Activated naive CD8-positive, alpha-beta T cell treated with anti-CD3 and anti-CD28 coated beads for 36 hours (primary cell): ENCODE results near the gene TMEM131L. TPM values are rescaled to one million over a fixed set of nuclear protein-coding genes. Genes with fewer than 3 reads are reported as not detected.
A peak's percentile ranks its signal among the peaks of the same experiment; 100 is the strongest.
"Not testable (repeated sequence)": the region's sequence is repeated elsewhere in the genome, so short reads cannot be mapped to it uniquely, and the experiment has no call there.

Experiments
- DNase-seq: peaks from one replicate; pipeline ENCODE4 v3.0.0; 2021
- H3K27ac Mint-ChIP-seq: one replicate; pipeline ENCODE4 v1.8.0; 2022; ENCODE audit warnings: mild to moderate bottlenecking, moderate library complexity, mixed read lengths
- H3K27me3 Mint-ChIP-seq: one replicate; pipeline ENCODE4 v1.8.0; 2022; ENCODE audit warnings: mild to moderate bottlenecking, mixed read lengths
- H3K36me3 Mint-ChIP-seq: one replicate; pipeline ENCODE4 v1.8.0; 2021; ENCODE audit warnings: mild to moderate bottlenecking, mixed read lengths
- H3K4me1 Mint-ChIP-seq: one replicate; pipeline ENCODE4 v1.8.0; 2021; ENCODE audit warnings: mixed read lengths
- H3K4me3 Mint-ChIP-seq: one replicate; pipeline ENCODE4 v1.8.0; 2022; ENCODE audit warnings: mild to moderate bottlenecking, moderate library complexity, mixed read lengths
- H3K9me3 Mint-ChIP-seq: one replicate; pipeline ENCODE4 v1.8.0; 2022; ENCODE audit warnings: mixed read lengths
- total RNA-seq, 2 experiments: library from RNA; stranded (reverse); gene quantifications; one replicate each; pipeline ENCODE4 v1.2.3, GENCODE V29; 2021

TMEM131L gene
- total RNA-seq, 2 experiments from 2014 or later, result 45.4 to 48.1 TPM

DNA sequence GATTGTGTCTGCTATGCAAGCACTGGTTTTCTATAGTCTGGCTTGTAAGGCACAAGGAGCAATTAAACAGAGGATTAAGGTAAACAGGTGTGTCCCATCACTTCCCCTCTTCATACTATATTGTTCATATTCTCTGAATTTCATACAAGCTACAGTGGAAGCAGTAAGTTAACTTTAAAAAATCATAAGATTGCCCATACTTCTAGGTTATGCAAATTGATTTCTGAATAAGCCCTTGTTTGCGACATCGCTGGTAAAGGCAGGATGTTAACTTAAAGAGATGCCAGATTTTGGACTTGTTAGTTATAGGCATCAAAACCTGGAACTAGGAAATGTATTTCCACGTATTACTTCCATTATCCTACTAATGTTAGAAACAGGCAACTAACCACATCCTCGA, 1.0 kb upstream of the TMEM131L start:
- peaks cover 27% of the 10 kb centered on the region for H3K4me1 Mint-ChIP-seq
- H3K4me3 Mint-ChIP-seq, result peak overlapping the region; percentile 87
- H3K27ac Mint-ChIP-seq, result peak overlapping the region; percentile 96
- no peaks in the 10 kb centered on the region for H3K9me3 Mint-ChIP-seq
- H3K27me3 Mint-ChIP-seq, result no peaks in the 10 kb centered on the region
- peaks cover 24% of the 10 kb centered on the region for H3K36me3 Mint-ChIP-seq
- DNase-seq, result no peak

DNA sequence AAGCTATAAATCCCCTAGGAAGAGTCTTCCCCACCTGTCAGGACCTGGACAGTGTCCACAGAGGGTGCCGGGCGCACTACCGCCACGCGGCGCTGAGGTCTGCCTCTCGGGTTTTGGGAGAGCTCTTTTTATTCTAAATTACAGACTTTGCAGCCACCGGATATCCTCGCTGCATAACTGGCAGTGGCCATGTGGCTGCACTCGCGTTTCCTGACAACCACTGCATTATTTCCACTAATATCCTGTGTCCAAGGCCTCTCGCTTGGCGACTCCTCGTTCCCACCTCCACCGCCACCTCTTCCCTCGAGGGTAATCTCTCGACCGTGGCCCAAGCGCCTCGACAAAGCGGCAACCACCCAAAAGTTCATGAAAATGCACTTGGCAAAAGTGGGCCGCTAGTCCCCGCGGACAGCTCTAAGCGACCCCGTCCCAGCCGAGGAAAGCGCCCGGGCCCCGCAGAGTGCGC, 512 bp upstream of the TMEM131L start:
- Mint-ChIP-seq H3K4me3 (peak overlapping the region; percentile 87), H3K9me3 (no peaks in the 10 kb centered on the region), H3K4me1 (peaks cover 32% of the 10 kb centered on the region), H3K27me3 (no peaks in the 10 kb centered on the region), H3K36me3 (peaks cover 28% of the 10 kb centered on the region), H3K27ac (peak overlapping the region; percentile 96)
- DNase-seq, result peak; percentile 45

DNA sequence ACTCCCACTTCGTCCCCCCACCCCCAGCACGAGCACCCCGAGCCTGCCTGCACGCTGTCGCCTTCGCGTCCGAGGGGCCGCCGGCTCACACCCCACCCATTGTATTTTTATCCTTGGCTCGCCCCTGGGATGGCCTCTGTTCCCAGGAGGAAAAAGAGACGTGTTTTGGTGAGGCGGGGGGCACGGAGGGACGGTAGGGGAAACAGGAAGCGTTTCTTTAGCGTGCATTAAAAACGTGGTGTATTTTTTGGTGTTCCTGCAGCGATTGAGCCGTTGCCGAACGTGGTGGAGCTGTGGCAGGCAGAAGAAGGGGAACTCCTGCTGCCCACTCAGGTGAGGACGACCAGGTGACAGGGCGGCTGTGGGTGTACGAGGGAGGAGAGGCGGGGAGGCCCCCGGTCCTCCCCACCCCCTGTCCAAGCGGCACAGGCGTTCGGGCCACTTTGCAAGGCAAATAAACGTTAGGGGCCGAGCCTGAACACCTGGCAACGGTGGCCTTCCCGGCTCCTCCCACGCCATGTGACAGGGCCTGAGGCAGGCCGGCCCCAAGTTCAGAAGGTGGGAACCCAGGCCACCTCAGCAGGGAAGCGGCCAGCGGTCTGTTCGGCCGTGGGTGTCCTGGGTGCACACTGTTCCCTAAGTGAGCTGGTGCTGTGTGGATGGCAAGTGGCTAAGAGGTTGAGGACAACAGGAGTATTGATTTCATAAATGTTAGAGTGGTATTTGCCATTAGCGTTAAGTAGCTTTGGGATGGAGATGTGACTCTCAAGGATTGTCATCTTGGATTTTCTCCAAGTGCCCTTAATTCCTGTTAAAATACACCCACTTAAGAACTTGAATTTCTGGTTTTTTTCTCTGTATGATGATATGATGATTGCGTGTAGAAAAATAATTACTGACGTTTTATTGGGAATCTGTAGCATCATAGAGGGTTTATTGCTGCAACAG, 1.1 kb downstream of the TMEM131L start:
- Mint-ChIP-seq H3K9me3 (peaks cover 3% of the 10 kb centered on the region), H3K27ac (peak overlapping the region; percentile 91), H3K36me3 (peaks cover 44% of the 10 kb centered on the region), H3K4me3 (peak overlapping the region; percentile 92), H3K27me3 (no peaks in the 10 kb centered on the region), H3K4me1 (peaks cover 48% of the 10 kb centered on the region)
- peak; percentile 66 for DNase-seq

DNA sequence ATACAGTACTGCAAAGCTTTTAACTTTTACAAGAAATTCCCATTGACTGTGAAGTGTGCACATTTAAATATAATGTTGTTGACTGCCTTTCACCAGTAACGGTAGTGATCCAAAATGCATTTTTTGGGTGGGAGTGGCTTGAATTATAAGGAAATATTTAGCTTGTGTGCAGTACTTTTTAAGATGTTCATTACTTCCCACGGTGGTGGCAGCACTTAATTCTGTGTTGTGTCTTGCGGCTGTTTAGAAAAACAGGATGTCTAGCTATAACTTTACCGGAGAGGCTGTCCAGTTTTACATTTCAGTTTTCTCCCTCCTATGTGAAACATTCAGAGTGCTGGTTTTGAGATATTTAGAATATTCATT, 1.7 kb downstream of the TMEM131L start:
- no peaks in the 10 kb centered on the region for H3K27me3 Mint-ChIP-seq

DNA sequence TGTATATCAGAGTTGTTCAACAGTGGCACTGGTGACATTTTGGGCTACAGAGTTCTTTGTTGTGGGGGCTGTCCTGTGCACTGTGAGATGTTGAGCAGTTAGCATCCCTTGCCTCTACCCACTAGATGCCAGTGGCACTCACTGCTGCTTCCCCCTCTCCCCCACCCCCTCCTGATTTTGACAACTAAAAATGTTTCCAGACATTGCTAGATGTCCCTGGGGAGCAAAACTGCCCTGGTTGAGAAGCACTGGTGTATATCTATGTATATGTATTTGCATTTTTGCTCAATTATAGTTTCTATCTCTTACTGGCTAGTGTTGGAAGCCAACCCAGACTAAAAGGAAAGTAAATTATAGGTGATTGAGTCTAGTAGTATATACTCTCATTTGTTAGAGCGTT, 2.4 kb downstream of the TMEM131L start:
- peaks cover 56% of the 10 kb centered on the region for H3K36me3 Mint-ChIP-seq
- H3K9me3 Mint-ChIP-seq, result peaks cover 6% of the 10 kb centered on the region
- peak overlapping the region; percentile 92 for H3K4me3 Mint-ChIP-seq
- no peaks in the 10 kb centered on the region for H3K27me3 Mint-ChIP-seq
- peak overlapping the region; percentile 94 for H3K27ac Mint-ChIP-seq
- H3K4me1 Mint-ChIP-seq, result peaks cover 60% of the 10 kb centered on the region
- no peak for DNase-seq

More for the DNA sequence above, 1.7 kb downstream of the TMEM131L start:
- peak overlapping the region; percentile 92 for H3K4me3 Mint-ChIP-seq
- DNase-seq, result no peak
- peaks cover 54% of the 10 kb centered on the region for H3K4me1 Mint-ChIP-seq
- peaks cover 50% of the 10 kb centered on the region for H3K36me3 Mint-ChIP-seq
- H3K27ac Mint-ChIP-seq, result peak overlapping the region; percentile 91
- peaks cover 6% of the 10 kb centered on the region for H3K9me3 Mint-ChIP-seq

DNA sequence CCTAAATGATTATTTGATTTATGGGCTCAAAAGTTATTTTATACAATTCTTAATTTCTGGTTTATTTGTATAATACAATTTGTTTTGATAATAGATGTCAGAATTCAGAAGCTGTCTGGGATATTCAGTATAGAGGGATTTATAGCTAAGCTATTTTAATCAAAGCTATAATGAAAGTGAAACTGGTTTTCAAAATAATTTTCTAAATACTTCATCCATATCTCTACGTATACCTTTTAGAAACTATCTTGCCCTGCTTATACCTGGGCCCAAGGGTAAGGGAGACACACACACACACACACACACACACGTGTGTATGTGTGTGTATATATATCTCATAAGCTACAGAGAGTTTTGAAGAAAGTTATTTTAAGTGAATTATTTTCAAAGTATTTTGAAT, 2.9 kb downstream of the TMEM131L start:
- no peak for DNase-seq
- peak overlapping the region; percentile 92 for H3K4me3 Mint-ChIP-seq
- peak overlapping the region; percentile 94 for H3K27ac Mint-ChIP-seq
- peaks cover 6% of the 10 kb centered on the region for H3K9me3 Mint-ChIP-seq
- H3K4me1 Mint-ChIP-seq, result peaks cover 65% of the 10 kb centered on the region
- H3K36me3 Mint-ChIP-seq, result peaks cover 60% of the 10 kb centered on the region
- H3K27me3 Mint-ChIP-seq, result no peaks in the 10 kb centered on the region

DNA sequence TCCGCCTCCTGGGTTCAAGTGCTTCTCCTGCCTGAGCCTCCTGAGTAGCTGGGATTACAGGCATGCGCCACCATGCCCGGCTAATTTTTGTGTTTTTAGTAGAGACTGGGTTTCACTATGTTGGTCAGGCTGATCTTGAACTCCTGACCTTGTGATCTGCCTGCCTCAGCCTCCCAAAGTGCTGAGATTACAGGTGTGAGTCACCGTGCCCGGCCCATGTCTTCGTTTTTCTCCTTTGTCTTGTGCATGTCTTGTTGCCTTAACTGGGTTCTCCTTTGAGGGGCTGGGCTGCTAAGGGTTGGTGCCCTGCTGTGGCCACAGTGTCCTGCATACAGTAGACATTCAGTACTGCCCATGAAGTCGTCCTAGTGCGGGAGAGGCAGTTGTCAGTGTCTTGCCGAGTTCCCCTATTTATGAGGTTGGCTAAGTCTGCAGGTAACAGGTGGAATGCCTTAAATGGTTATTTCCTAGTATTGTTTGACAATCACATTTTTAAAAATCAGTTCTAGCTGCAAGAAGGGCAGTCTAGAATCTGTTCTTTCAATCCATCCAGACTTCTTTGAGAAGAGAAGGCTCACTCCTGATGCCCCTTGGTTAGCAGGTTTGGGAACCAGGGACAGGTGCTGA, 5.0 kb downstream of the TMEM131L start:
- not testable (repeated sequence) for H3K27me3 Mint-ChIP-seq, DNase-seq, H3K9me3 Mint-ChIP-seq
- Mint-ChIP-seq H3K4me1 (peaks cover 65% of the 10 kb centered on the region), H3K36me3 (peaks cover 75% of the 10 kb centered on the region), H3K27ac (peak overlapping the region; percentile 94), H3K4me3 (peak overlapping the region; percentile 92)

DNA sequence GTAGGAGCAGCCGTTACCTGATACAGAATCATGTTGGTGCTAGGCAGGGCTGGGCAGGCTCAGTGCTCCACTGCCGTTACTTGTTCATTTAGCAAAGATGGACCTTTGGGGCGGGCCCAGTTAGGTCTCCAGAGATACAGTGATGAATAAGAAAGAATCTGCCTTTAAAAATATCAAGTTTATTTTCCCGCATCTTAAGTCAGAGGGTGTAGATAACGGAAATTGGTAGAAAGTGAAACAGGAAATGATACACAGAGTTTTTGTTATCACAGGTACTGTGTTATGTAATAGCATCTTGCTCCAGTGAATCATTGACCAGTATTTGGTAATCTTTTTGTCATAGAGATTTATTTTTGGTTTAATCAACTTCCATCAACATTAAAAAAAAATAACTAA, 5.5 kb downstream of the TMEM131L start:
- Mint-ChIP-seq H3K9me3 (peaks cover 6% of the 10 kb centered on the region), H3K36me3 (peaks cover 75% of the 10 kb centered on the region), H3K27ac (peak overlapping the region; percentile 94), H3K4me3 (peak overlapping the region; percentile 92), H3K4me1 (peaks cover 66% of the 10 kb centered on the region), H3K27me3 (no peaks in the 10 kb centered on the region)
- DNase-seq, result peak; percentile 43

DNA sequence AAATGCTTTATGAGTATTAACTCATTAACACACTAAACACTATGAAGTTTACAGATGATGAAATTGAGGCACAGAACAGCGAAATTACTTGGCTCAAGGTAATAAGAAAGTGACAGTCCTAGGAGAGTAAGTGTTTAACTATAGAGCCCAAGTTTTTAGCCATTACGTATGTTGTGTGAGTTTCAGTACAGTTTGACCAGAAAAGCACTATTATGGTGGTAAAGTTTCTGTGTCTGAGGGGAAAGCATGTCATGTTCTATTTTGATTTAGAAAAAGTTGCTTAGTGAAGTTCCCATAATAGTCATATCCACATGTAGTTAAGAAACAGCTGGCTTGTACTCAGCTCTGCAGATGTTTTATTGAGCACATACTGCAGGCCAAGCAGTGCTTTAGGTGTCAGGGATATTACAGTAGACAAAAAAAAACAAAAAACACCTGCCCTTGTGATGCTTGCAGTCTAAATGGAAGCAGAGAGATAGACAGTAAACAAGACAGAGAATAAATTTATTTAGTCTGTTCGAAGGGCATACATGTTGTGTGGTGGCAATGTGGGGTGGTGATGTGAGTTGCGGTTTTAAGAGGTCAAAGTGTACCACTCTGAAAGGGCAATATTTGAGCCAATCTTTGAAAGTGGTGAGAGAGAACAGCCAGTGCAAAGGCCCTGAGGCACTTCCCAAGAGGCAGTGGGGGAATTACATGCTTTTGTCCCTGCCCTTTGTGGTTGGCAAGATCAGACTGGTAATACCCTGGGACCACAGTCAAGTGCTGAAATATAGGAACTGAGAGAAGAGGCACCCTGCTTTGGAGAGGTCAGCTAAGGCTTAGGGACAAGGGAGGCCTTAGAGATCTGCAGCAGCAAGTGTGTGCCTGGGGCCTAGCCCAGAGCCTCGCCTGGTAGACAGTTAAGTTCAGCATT, 6.2 kb downstream of the TMEM131L start:
- no peak for DNase-seq
- Mint-ChIP-seq H3K4me1 (peaks cover 73% of the 10 kb centered on the region), H3K27me3 (no peaks in the 10 kb centered on the region), H3K36me3 (peaks cover 81% of the 10 kb centered on the region), H3K27ac (peak overlapping the region; percentile 94), H3K9me3 (peaks cover 6% of the 10 kb centered on the region), H3K4me3 (peak overlapping the region; percentile 92)

DNA sequence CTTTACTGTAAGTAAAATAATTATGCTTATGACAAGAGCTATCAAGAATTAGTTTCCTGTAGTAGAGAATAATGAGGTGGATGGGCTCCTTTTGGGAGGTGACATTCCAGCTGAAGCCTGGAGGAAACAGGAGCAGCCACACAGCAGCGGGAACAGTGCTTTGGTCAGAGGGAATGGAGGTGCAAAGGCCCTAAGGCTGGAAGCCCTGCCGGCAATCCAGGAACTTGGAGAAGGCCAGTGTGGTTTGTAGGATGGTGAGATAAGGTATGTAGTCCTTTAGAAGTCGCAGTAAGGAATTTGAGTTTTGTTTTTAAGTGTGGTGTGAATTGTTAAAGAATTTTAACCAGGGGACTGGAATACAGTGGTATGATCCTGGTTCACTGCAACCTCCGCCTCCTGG, 8.1 kb downstream of the TMEM131L start:
- H3K4me1 Mint-ChIP-seq, result peaks cover 80% of the 10 kb centered on the region
- DNase-seq, result no peak
- peaks cover 69% of the 10 kb centered on the region for H3K36me3 Mint-ChIP-seq

DNA sequence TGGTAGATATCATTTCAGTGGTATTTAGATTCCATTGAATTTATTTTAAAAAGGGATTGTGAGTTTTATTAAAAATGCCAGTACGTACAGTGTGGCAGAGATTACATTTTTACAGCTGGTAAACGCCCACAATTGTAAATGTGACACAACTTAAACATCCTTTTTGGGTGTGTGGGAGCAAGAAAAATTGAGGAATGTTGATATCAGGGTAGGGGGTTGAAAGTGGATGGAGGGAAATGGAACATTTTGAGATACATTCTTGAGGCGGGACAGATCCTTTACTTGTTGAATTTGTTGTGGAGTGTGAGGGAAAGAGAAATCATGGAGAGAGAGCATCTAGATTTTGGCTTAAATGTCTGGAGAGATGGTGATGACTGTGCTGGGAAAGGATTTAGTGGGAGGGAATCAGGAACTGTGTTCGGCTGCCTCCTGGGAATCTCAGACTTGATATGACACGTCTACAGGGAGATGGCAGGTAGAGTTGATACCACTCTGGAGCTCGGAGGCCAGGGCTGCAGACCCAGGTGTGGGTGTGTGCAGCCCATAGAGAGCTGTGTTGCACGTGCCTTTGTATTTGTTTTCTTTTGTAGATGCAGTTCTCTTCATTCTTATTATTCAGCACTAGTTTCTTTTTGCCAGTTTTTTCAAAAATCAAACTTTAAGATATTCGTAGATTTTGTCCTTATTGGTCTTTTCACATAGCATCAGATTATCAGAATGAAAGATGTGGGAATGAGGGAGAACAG, 10.8 kb downstream of the TMEM131L start:
- DNase-seq, result no peak
- peaks cover 5% of the 10 kb centered on the region for H3K9me3 Mint-ChIP-seq
- H3K4me3 Mint-ChIP-seq, result no peak overlapping the region
- H3K4me1 Mint-ChIP-seq, result peaks cover 69% of the 10 kb centered on the region
- H3K27ac Mint-ChIP-seq, result peak overlapping the region; percentile 74
- peaks cover 59% of the 10 kb centered on the region for H3K36me3 Mint-ChIP-seq
- no peaks in the 10 kb centered on the region for H3K27me3 Mint-ChIP-seq

More for the DNA sequence above, 8.1 kb downstream of the TMEM131L start:
- Mint-ChIP-seq H3K27ac (peak overlapping the region; percentile 9), H3K27me3 (no peaks in the 10 kb centered on the region), H3K4me3 (no peak overlapping the region), H3K9me3 (peaks cover 6% of the 10 kb centered on the region)

DNA sequence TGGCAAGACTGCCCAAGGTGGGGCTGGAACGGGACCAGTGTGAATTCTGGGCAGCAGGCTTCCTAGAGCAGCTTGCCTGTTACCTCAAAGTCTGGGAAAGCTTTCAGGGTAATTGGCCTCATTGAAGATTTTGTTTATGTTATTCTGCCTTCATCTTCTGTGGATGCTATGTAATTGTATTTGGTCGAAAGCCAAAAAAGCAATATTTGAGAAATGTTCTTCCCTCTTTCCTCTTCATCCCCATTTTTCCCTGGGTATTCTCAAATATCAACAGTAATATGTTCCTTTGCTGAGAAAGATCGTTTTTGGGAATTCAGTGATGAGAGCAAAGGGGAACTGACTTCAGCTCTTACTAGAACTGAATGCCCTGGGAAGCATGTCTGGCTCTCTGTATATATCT, 12.9 kb downstream of the TMEM131L start:
- no peak for DNase-seq
- H3K4me3 Mint-ChIP-seq, result no peak overlapping the region
- H3K4me1 Mint-ChIP-seq, result peaks cover 66% of the 10 kb centered on the region
- no peaks in the 10 kb centered on the region for H3K27me3 Mint-ChIP-seq
- H3K9me3 Mint-ChIP-seq, result no peaks in the 10 kb centered on the region
- peaks cover 42% of the 10 kb centered on the region for H3K36me3 Mint-ChIP-seq
- H3K27ac Mint-ChIP-seq, result peak overlapping the region; percentile 40

DNA sequence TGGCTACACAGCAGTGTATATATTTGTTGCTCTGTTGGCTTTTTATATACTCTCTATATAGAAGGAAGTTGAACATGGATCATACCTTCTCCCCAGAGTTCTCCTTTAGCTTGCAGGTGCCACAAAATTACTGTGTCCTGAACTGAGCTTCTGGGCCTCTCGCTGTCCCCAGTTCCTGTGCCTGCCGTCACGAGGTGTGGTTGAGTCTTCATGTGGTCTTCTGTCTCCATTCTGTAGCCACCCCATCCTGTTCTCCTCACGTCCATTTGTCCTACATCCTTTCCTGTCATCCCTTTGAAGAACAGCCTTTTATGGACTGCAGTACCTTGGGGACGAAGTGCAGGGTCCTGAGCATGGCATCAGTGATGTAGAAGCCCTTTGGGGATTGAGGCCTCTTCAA, 14.5 kb downstream of the TMEM131L start:
- Mint-ChIP-seq H3K9me3 (no peaks in the 10 kb centered on the region), H3K27ac (peak overlapping the region; percentile 83), H3K36me3 (peaks cover 33% of the 10 kb centered on the region), H3K27me3 (no peaks in the 10 kb centered on the region), H3K4me3 (no peak overlapping the region), H3K4me1 (peaks cover 61% of the 10 kb centered on the region)
- no peak for DNase-seq

DNA sequence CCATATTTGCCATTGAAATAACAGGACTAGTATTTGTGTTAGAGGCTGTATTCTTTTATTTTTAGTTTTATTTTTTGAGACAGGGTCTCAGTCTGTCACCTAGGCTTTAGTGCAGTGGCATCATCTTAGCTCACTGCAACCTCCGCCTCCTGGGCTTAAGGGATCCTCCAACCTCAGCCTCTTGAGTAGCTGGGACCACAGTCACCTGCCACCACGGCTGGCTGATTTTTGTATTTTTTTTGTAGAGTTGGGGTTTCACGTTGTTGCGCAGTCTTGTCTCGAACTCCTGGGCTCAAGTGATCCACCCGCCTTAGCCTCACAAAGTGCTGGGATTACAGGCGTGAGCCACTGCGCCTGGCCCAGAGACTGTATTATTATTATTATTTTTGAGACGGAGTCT, 15.3 kb downstream of the TMEM131L start:
- DNase-seq, result no peak
- H3K36me3 Mint-ChIP-seq, result peaks cover 30% of the 10 kb centered on the region
- no peak overlapping the region for H3K4me3 Mint-ChIP-seq
- H3K27me3 Mint-ChIP-seq, result no peaks in the 10 kb centered on the region
- peaks cover 69% of the 10 kb centered on the region for H3K4me1 Mint-ChIP-seq
- no peaks in the 10 kb centered on the region for H3K9me3 Mint-ChIP-seq
- H3K27ac Mint-ChIP-seq, result peak overlapping the region; percentile 83
